ENCODE measurements around the gene DAB1.

GRCh38 chr1:57361516-57361915 lies 62.3 kb downstream of the DAB1 start:
- TF ChIP-seq CTCF (IDR thresholded peaks at IDR 0.05; ENCODE audit: insufficient read depth, low read length) (no peak), POLR2AphosphoS5 (IDR thresholded peaks at IDR 0.05; ENCODE audit: low read depth) (no peak)

Data from HL-60 (cell line).